Subcutaneous adipose tissue (tissue), 4 donors: ENCODE measurements around the gene PKM. TPM values are rescaled to one million over a fixed set of nuclear protein-coding genes. Genes with fewer than 3 reads are reported as not detected.

Experiments
- CTCF ChIP-seq: fragments of 450-650 bp; IDR thresholded peaks from one replicate; pipeline ENCODE4 v1.5.1; 2016; ENCODE audit warnings: low read depth, mild to moderate bottlenecking, control low read depth, antibody characterized with exemption, moderate library complexity
- total RNA-seq, 4 donors: library from RNA; depleted of rRNA; stranded (reverse); fragments of >200 nt; gene quantifications; one replicate each; pipeline ENCODE4 v1.1.0, GENCODE V29; 2016

The PKM gene
- total RNA-seq, 4 donors from 2014 or later = 119 to 353 (median 168) TPM

- no peak for TF ChIP-seq CTCF
Measured at GRCh38 chr15:72205273-72205672, 25.7 kb downstream of the PKM start.

- TF ChIP-seq CTCF = no peak
Measured at GRCh38 chr15:72203507-72203837, 27.5 kb downstream of the PKM start.

- no peak for TF ChIP-seq CTCF
Measured at GRCh38 chr15:72202801-72203506, 28.0 kb downstream of the PKM start.

- no peak for TF ChIP-seq CTCF
Measured at GRCh38 chr15:72202302-72202701, 28.7 kb downstream of the PKM start.

- no peak for TF ChIP-seq CTCF
Measured at GRCh38 chr15:72201391-72201921, 29.5 kb downstream of the PKM start.

- no peak for TF ChIP-seq CTCF
Measured at GRCh38 chr15:72200395-72201237, 30.4 kb downstream of the PKM start.

GRCh38 chr15:72199721-72200212 is 31.2 kb downstream of the PKM start:
- no peak for TF ChIP-seq CTCF
